Measurements from ENCODE around the gene TMPRSS6.

TMPRSS6 gene

GRCh38 chr22:37024339-37025157 is 85.0 kb downstream of the TMPRSS6 start:
- DNase-seq: no peak

GRCh38 chr22:37023743-37024338 is 85.7 kb downstream of the TMPRSS6 start:
- no peak for DNase-seq

- no peak for DNase-seq
Measured at GRCh38 chr22:37022483-37023337, 86.8 kb downstream of the TMPRSS6 start.

GRCh38 chr22:37021710-37022482 is 87.6 kb downstream of the TMPRSS6 start:
- no peak for DNase-seq

- no peak for DNase-seq
Measured at GRCh38 chr22:37021041-37021440, 88.5 kb downstream of the TMPRSS6 start.

- no peak for DNase-seq
Measured at GRCh38 chr22:37020192-37020479, 89.4 kb downstream of the TMPRSS6 start.

GRCh38 chr22:37019309-37020191 is 90.0 kb downstream of the TMPRSS6 start, which contains the start of the genes MPST and TST:
Gene MPST (plus strand): TSS chr22:37019742. CDS start chr22:37019837, 95 bp downstream.
Gene TST (minus strand): TSS chr22:37019447. CDS start chr22:37018732, 715 bp downstream.
- DNase-seq: no peak

GRCh38 chr22:37018815-37019308 is 90.7 kb downstream of the TMPRSS6 start:
- no peak for DNase-seq

- DNase-seq: no peak
Measured at GRCh38 chr22:37018086-37018814, 91.3 kb downstream of the TMPRSS6 start.

- DNase-seq: no peak
Measured at GRCh38 chr22:37017356-37017755, 92.2 kb downstream of the TMPRSS6 start.

GRCh38 chr22:37016134-37016910 is 93.2 kb downstream of the TMPRSS6 start:
- no peak for DNase-seq

- no peak for DNase-seq
Measured at GRCh38 chr22:37015587-37015878, 94.0 kb downstream of the TMPRSS6 start.

Measured in NCI-H187 (cell line).